K562 (cell line): Measurements from ENCODE around the gene ARNT2.

Experiments used
- ARHGAP35 ChIP-seq: fragments of 450-650 bp; IDR thresholded peaks from 2 replicates; pipeline ENCODE4 v1.6.1; 2018; ENCODE audit not compliant: partially characterized antibody
- MIER1 ChIP-seq: fragments of 450-650 bp; IDR thresholded peaks from 2 replicates; pipeline ENCODE4 v1.6.1; 2016; ENCODE audit warnings: antibody characterized with exemption, mild to moderate bottlenecking, low read depth
- RBM22 ChIP-seq: fragments of 200-400 bp; formaldehyde crosslinking; IDR thresholded peaks from 2 replicates; pipeline ENCODE4 v1.6.1; 2018; ENCODE audit warnings: low read length, low read depth; ENCODE audit not compliant: poor library complexity, severe bottlenecking
- ZKSCAN1 ChIP-seq: fragments of 150-350 bp; IDR thresholded peaks from 2 replicates; pipeline ENCODE4 v1.6.1; 2016; ENCODE audit warnings: low read depth, low read length
- ZNF695 ChIP-seq: fragments of 450-650 bp; formaldehyde crosslinking; IDR thresholded peaks from 2 replicates; pipeline ENCODE4 v1.4.0; 2020; ENCODE audit warnings: mild to moderate bottlenecking, moderate library complexity

DNA sequence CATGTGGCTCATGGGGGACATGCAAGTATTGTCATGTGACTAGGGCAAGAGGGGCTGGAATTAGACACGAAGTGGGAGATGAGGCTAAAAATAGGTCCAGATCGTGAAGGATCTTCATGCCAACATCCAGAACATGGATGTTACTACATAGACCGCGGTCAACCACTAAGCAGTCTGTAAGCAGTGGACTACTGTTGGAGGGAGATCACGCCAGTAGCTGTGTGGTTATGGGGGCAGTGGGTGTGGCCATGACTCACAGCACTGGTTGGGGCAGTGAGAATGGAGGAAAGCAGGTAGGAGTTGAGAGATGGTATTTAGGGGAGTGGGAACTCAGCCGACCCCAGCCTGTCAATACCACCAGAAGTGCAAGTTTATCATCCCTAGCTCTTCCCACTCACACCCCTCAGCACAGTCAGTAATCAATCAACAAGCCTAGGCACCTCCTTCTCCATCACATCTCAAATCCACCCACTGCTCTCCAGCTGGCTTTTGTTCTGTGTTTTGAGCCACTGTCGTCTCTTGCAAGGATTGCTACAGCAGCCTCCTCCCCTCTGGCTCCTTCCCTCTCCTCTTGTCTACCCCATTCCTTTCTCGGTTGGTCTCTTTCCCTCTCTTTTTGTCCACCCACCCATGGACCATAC lies 183.8 kb downstream of the ARNT2 start:
- TF ChIP-seq ZNF695 (CRISPR knock-in tag), result no peak
- no peak for TF ChIP-seq ARHGAP35
- TF ChIP-seq RBM22, result no peak
- no peak for TF ChIP-seq MIER1
- no peak for TF ChIP-seq ZKSCAN1
